PC-3 (cell line): ENCODE measurements around the gene TCFL5. TPM values are rescaled to one million over a fixed set of nuclear protein-coding genes. Genes with fewer than 3 reads are reported as not detected.

Experiments
- ATAC-seq: fragments of 200-7000 bp; cut with Tn5 transposase; 2 replicates; pipeline ENCODE4 v1.9.1; 2020; ENCODE audit warnings: mild to moderate bottlenecking, moderate library complexity
- BruUV-seq: library from RNA; stranded (reverse); fragments of 400-500 nt; replicated peaks from 2 replicates; lab custom pipeline; 2021; lab: Mats Ljungman, UMichigan
- CTCF ChIA-PET: fragments of 300-600 bp; sonication (Branson Sonifier 250); formaldehyde crosslinking; loops from one replicate; lab custom pipeline; 2022; ENCODE audit warnings: antibody characterized with exemption; lab: Charles Lee
- POLR2A ChIA-PET: fragments of 300-600 bp; sonication (Branson Sonifier 250); formaldehyde crosslinking; loops from one replicate; lab custom pipeline; 2022; ENCODE audit warnings: antibody characterized with exemption; ENCODE audit not compliant: unreplicated experiment; lab: Charles Lee
- DNase-seq: peaks from one replicate; pipeline ENCODE4 v3.0.0-alpha.2; 2015
- H2AFZ ChIP-seq: fragments of 300-600 bp; sonication (generic); 2 replicates; pipeline ENCODE4 v1.6.0; 2016; ENCODE audit warnings: antibody characterized with exemption, low read length
- H3F3A ChIP-seq: fragments of 300-600 bp; sonication (generic); one replicate; pipeline ENCODE4 v1.6.0; 2017; ENCODE audit warnings: antibody characterized with exemption, low read length, control low read depth, mild to moderate bottlenecking; ENCODE audit not compliant: unreplicated experiment
- H3K27ac ChIP-seq: fragments of 300-600 bp; sonication (generic); 2 replicates; pipeline ENCODE4 v1.5.1; 2016; ENCODE audit warnings: mild to moderate bottlenecking, low read length
- H3K27me3 ChIP-seq: fragments of 300-600 bp; sonication (generic); 2 replicates; pipeline ENCODE4 v1.6.1; 2016; ENCODE audit warnings: low read length, mixed read lengths
- H3K36me3 ChIP-seq: fragments of 300-600 bp; sonication (generic); 2 replicates; pipeline ENCODE4 v1.6.1; 2016; ENCODE audit warnings: low read depth, mixed run types, low read length, mixed read lengths
- H3K4me1 ChIP-seq: fragments of 300-600 bp; sonication (generic); 2 replicates; pipeline ENCODE4 v1.5.1; 2016; ENCODE audit warnings: low read length; ENCODE audit not compliant: insufficient read depth
- H3K4me2 ChIP-seq: fragments of 300-600 bp; sonication (generic); 2 replicates; pipeline ENCODE4 v1.6.0; 2016; ENCODE audit warnings: low read length
- H3K4me3 ChIP-seq: fragments of 300-600 bp; sonication (generic); 2 replicates; pipeline ENCODE4 v1.5.1; 2016; ENCODE audit warnings: mild to moderate bottlenecking, low read length, mixed read lengths
- H3K79me2 ChIP-seq: fragments of 300-600 bp; sonication (generic); 2 replicates; pipeline ENCODE4 v1.6.1; 2017; ENCODE audit warnings: low read length, mixed read lengths
- H3K9ac ChIP-seq: fragments of 300-600 bp; sonication (generic); 2 replicates; pipeline ENCODE4 v1.6.0; 2016; ENCODE audit warnings: mild to moderate bottlenecking, low read length
- H3K9me2 ChIP-seq: fragments of 300-600 bp; sonication (generic); replicated peaks from 2 replicates; pipeline ENCODE4 v1.6.1; 2016; ENCODE audit warnings: mixed run types, low read length, mixed read lengths
- H3K9me3 ChIP-seq: fragments of 300-600 bp; sonication (generic); 2 replicates; pipeline ENCODE4 v1.6.1; 2016; ENCODE audit warnings: low read length, mixed read lengths
- H4K20me1 ChIP-seq: fragments of 300-600 bp; sonication (generic); 2 replicates; pipeline ENCODE4 v1.6.1; 2016; ENCODE audit warnings: low read length, mixed read lengths
- EZH2 ChIP-seq: fragments of 300-600 bp; sonication (generic); IDR thresholded peaks from one replicate; pipeline ENCODE4 v1.6.1; 2017; ENCODE audit warnings: antibody characterized with exemption, mild to moderate bottlenecking, low read length; ENCODE audit not compliant: unreplicated experiment
- EZH2phosphoT487 ChIP-seq: fragments of 300-600 bp; sonication (generic); IDR thresholded peaks from 2 replicates; pipeline ENCODE4 v1.6.1; 2018; ENCODE audit warnings: mild to moderate bottlenecking, antibody characterized with exemption, low read length, borderline replicate concordance
- intact Hi-C: fragments of 100-400 bp; cut with micrococcal nuclease; formaldehyde crosslinking; loops from 2 replicates; pipeline ENCODE4 v1.9.0; 2023
- total RNA-seq: library from RNA; depleted of rRNA; stranded (reverse); fragments of >200 nt; gene quantifications from 2 replicates; pipeline ENCODE4 v1.2.3, GENCODE V29; 2014
- TF ChIP-seq, protein P1 (sequence below): fragments of 300-600 bp; sonication (generic); conservative IDR thresholded peaks from 2 replicates; pipeline ENCODE4 v1.5.1; 2017; ENCODE audit warnings: antibody characterized with exemption, low read depth, mild to moderate bottlenecking, low read length

TCFL5 gene
- total RNA-seq, 1 experiment from 2014 or later = 15.8 TPM

DNA sequence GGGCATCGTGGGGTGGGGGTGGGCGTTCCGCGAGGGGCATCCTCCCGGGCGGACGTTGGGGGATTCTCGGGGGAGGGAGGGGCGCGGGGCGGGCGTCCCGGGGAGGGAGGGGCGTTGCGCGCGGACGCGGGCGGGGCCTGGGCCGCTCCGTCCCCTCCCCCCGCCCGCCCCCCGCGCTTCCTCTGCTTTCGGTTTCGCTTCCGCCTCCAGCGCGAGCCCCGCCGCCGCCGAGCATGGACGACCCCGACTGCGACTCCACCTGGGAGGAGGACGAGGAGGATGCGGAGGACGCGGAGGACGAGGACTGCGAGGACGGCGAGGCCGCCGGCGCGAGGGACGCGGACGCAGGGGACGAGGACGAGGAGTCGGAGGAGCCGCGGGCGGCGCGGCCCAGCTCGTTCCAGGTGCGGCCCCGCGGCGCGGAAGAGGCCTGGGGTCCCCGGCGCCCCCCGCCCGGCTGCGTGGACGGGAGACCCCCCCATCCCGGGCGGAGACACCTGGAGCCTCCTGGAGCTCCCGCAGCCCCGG lies 56.9 kb downstream of the TCFL5 start, which contains the start of gene OGFR:
Gene OGFR (plus strand): TSS at position 209 of the 528 bp plus-strand sequence. CDS start 25 bp downstream, at position 234.
- H3K4me2 ChIP-seq = peak within 1 kb of the TSS; percentile 99
- H3K27ac ChIP-seq = peak within 1 kb of the TSS; percentile 62
- H3K4me3 ChIP-seq = peak within 1 kb of the TSS; percentile 96
- BruUV-seq = no TSS peak
- H3K9me3 ChIP-seq = no peaks in the 10 kb centered on the region
- H2AFZ ChIP-seq = peak within 1 kb of the TSS; percentile 77
- H3F3A ChIP-seq = no peaks in the 10 kb centered on the region
- peak within 1 kb of the TSS; percentile 95 for H3K9ac ChIP-seq
- peak; percentile 51 for DNase-seq
- peaks cover 32% of the 10 kb centered on the region for H3K79me2 ChIP-seq
- H3K36me3 ChIP-seq = peaks cover 27% of the 10 kb centered on the region
- peak; percentile 23 for ATAC-seq
- TF ChIP-seq, protein P1, sequence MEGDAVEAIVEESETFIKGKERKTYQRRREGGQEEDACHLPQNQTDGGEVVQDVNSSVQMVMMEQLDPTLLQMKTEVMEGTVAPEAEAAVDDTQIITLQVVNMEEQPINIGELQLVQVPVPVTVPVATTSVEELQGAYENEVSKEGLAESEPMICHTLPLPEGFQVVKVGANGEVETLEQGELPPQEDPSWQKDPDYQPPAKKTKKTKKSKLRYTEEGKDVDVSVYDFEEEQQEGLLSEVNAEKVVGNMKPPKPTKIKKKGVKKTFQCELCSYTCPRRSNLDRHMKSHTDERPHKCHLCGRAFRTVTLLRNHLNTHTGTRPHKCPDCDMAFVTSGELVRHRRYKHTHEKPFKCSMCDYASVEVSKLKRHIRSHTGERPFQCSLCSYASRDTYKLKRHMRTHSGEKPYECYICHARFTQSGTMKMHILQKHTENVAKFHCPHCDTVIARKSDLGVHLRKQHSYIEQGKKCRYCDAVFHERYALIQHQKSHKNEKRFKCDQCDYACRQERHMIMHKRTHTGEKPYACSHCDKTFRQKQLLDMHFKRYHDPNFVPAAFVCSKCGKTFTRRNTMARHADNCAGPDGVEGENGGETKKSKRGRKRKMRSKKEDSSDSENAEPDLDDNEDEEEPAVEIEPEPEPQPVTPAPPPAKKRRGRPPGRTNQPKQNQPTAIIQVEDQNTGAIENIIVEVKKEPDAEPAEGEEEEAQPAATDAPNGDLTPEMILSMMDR = no peak
- TF ChIP-seq EZH2phosphoT487 = no peak
- TF ChIP-seq EZH2 = no peak
- intact Hi-C loops = no loop called here
- H3K27me3 ChIP-seq = no peaks in the 10 kb centered on the region
- ChIA-PET CTCF (no interaction called here), POLR2A (interaction anchor here (0.6 kb wide), 1 partner anchor 312 kb away, joined by 4 read pairs; no protein-coding TSS in a partner anchor)
- peaks cover 20% of the 10 kb centered on the region for H3K4me1 ChIP-seq
- H4K20me1 ChIP-seq = peaks cover 14% of the 10 kb centered on the region
- H3K9me2 ChIP-seq = no peaks in the 10 kb centered on the region

DNA sequence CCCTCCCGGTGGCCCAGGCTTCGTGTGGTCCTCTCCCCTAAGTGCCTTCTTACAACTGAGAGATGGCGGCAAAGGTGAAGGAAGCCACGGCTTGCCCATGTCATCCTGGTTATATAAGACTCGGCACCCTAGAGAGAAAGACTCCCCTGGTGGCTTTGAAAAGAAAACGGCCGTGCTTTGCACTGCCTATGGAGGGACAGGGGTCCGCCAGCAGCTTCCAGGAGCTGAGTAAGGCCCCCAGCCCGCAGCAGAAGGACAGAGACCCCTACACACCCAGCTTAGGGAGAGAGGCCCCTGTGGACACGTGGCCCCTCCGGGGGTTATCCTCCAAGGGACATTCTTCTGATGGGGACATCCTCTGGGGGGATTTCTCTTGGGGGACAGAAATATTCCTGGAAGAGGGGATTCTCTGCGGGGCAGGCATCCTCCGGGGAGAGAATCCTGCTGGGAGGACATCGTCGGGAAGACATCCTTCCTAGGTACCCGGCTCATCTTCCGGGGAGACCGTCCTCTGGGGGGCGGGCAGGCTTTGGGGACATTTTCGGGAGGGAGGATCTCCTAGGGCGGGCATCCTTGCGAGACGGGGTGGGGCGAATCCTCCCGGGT lies 57.5 kb downstream of the TCFL5 start:
- ChIA-PET CTCF (no interaction called here), POLR2A (interaction anchor here (0.6 kb wide), 1 partner anchor 311 kb away, joined by 4 read pairs; no protein-coding TSS in a partner anchor)
- intact Hi-C loops = no loop called here
- Histone ChIP-seq H3K79me2 (peaks cover 32% of the 10 kb centered on the region), H3K9ac (no peak overlapping the region), H3K4me1 (peaks cover 20% of the 10 kb centered on the region), H3K27me3 (no peaks in the 10 kb centered on the region), H3K9me2 (no peaks in the 10 kb centered on the region), H4K20me1 (peaks cover 14% of the 10 kb centered on the region), H3K36me3 (peaks cover 26% of the 10 kb centered on the region; the same call in 1 of the 2 replicates), H3K9me3 (no peaks in the 10 kb centered on the region), H3K4me3 (peak overlapping the region; percentile 96), H3K27ac (no peak overlapping the region), H3K4me2 (peak overlapping the region; percentile 88), H2AFZ (peak overlapping the region; percentile 77), H3F3A (no peaks in the 10 kb centered on the region)
- no peak for DNase-seq
- 0 out of 2 replicates have a peak, but pooled peaks have one; percentile 1 for ATAC-seq
- TF ChIP-seq, protein P1 = no peak; the same call in 1 of the 2 replicates
- no peak for TF ChIP-seq EZH2
- no peak for TF ChIP-seq EZH2phosphoT487
- BruUV-seq = no TSS peak
